Ascending aorta (tissue), 2 donors: Measurements from ENCODE around the gene COG5. TPM values are rescaled to one million over a fixed set of nuclear protein-coding genes. Genes with fewer than 3 reads are reported as not detected.
"Not testable (repeated sequence)": the region's sequence is repeated elsewhere in the genome, so short reads cannot be mapped to it uniquely, and the experiment has no call there.

Experiments used
- DNase-seq, 2 donors: peaks; one replicate each; pipeline ENCODE4 v3.0.0-alpha.2; 2019; ENCODE audit warnings: low spot score in 2 of 2
- H3K27ac ChIP-seq, 2 donors: fragments of 200-600 bp; sonication (generic); one replicate each; pipeline ENCODE4 v1.5.1; 2016 to 2017; ENCODE audit warnings: mild to moderate bottlenecking in 1 of 2
- H3K27me3 ChIP-seq: fragments of 200-600 bp; sonication (generic); one replicate; pipeline ENCODE4 v1.5.1; 2017
- H3K36me3 ChIP-seq, 2 donors: fragments of 200-600 bp; sonication (generic); one replicate each; pipeline ENCODE4 v1.5.1; 2016
- H3K4me1 ChIP-seq, 2 donors: fragments of 200-600 bp; sonication (generic); one replicate each; pipeline ENCODE4 v1.5.1; 2016 to 2017; ENCODE audit warnings: mild to moderate bottlenecking in 1 of 2
- H3K4me3 ChIP-seq, 2 donors: fragments of 200-600 bp; sonication (generic); one replicate each; pipeline ENCODE4 v1.5.1; 2016 to 2017; ENCODE audit warnings: mild to moderate bottlenecking in 1 of 2
- H3K9me3 ChIP-seq, 2 donors: fragments of 200-600 bp; sonication (generic); one replicate each; pipeline ENCODE4 v1.5.1; 2016
- intact Hi-C: fragments of 100-400 bp; cut with DNase I; formaldehyde crosslinking; loops from one replicate; pipeline ENCODE4 v1.15.1; 2023
- total RNA-seq: library from RNA; depleted of rRNA; stranded (reverse); fragments of >200 nt; gene quantifications from one replicate; pipeline ENCODE4 v1.1.0, GENCODE V29; 2016
- TF ChIP-seq, protein P1 (sequence below), 3 experiments: fragments of 200-600 bp in 2 of 3; fragments of 450-650 bp in 1 of 3; sonication (generic) in 2 of 3; IDR thresholded peaks; one replicate each; pipeline ENCODE4 v1.5.1; 2016 to 2019; ENCODE audit warnings: antibody characterized with exemption in 3 of 3, mild to moderate bottlenecking in 1 of 3, moderate library complexity in 1 of 3

The COG5 gene
- total RNA-seq, 1 donor from 2014 or later = 16.8 TPM

DNA sequence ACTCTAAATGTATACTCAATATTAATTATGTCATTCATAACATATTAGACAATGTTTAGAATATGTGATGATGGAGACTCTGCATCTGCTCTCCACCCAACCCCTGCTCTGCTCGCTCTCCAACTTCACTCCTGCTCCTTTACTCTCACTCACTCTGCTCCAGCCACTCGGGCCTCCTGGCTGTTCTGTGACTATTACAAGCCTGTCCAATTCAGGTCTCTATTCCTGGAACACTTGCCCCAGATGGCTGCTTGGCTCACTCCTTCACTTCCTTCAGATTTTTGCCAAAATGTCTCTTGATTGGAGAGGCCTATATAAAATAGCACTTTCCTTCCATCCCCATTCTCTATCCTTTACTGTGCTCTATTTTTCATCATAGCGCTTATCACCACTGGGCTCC lies 310.1 kb downstream of the COG5 start:
- no peak for DNase-seq
- H3K4me3 ChIP-seq = no peak overlapping the region
- H3K36me3 ChIP-seq = no peaks in the 10 kb centered on the region
- TF ChIP-seq, protein P1, sequence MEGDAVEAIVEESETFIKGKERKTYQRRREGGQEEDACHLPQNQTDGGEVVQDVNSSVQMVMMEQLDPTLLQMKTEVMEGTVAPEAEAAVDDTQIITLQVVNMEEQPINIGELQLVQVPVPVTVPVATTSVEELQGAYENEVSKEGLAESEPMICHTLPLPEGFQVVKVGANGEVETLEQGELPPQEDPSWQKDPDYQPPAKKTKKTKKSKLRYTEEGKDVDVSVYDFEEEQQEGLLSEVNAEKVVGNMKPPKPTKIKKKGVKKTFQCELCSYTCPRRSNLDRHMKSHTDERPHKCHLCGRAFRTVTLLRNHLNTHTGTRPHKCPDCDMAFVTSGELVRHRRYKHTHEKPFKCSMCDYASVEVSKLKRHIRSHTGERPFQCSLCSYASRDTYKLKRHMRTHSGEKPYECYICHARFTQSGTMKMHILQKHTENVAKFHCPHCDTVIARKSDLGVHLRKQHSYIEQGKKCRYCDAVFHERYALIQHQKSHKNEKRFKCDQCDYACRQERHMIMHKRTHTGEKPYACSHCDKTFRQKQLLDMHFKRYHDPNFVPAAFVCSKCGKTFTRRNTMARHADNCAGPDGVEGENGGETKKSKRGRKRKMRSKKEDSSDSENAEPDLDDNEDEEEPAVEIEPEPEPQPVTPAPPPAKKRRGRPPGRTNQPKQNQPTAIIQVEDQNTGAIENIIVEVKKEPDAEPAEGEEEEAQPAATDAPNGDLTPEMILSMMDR (IDR thresholded peaks at IDR 0.05) = no peak
- H3K4me1 ChIP-seq = peaks cover 0 to 2% of the 10 kb centered on the region in 2 donors
- intact Hi-C loops = no loop called here
- H3K9me3 ChIP-seq = no peaks in the 10 kb centered on the region
- H3K27ac ChIP-seq = peak overlapping the region; percentile 40 to 52
- no peaks in the 10 kb centered on the region for H3K27me3 ChIP-seq

DNA sequence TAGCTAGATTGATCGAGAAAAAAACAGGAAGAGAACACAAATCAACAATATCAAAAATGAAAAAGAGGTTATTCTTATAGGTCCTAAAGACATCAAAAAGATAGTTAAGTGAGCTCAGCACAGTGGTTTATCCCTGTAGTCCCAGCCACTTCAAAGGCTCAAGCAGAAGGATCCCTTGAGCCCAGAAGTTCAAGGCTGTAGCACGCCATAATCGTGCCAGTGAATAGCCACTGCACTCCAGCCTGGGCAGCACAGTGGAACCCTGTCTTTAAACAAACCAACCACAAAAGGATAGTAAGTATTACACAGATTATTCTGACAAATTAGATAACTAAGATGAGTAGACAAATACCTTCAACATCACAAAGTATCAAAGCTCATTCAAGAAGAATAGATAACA lies 311.8 kb downstream of the COG5 start:
- no peak for DNase-seq
- TF ChIP-seq, protein P1 (IDR thresholded peaks at IDR 0.05) = no peak
- Histone ChIP-seq H3K27ac (peak overlapping the region in 1 of 2 donors; percentile 9), H3K9me3 (no peaks in the 10 kb centered on the region), H3K4me1 (peaks cover 0 to 2% of the 10 kb centered on the region in 2 donors), H3K4me3 (no peak overlapping the region), H3K27me3 (no peaks in the 10 kb centered on the region), H3K36me3 (peaks cover 5 to 9% of the 10 kb centered on the region in 2 donors)
- intact Hi-C loops = no loop called here

DNA sequence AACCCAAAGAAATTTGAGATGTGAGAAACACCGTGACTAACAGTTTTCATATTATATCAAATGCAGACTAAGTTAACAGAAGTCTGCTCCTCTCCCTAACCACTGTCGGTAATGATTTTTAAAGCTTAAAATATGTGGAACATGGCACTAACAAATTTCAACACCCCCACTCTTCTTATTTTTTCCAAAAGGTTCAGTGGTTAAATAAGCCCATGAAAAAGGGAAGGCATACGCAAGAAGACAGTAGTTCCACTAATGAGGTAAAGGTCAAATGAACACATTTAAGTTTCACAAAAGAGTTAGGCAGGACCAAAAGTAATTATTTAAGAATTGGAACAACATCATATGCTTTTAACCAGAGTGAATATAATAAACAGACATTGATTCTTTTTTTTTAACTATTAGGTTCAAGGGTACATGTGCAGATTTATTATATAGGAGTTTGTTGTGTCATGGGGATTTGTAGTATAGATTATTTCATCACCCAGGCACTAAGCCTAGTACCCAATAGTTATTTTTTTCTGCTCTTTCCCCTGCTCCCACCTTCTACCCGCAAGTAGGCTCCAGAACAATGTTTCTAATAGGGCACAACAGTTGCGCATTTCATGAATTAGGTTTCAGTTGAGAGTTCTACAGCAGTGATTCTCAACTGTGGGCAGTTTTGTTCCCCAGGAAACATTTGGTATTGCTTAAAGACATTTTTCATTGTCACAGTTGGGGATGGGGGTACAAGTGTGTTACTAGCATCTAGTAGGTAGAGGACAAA lies 315.0 kb downstream of the COG5 start:
- H3K9me3 ChIP-seq = no peaks in the 10 kb centered on the region
- intact Hi-C loops = no loop called here
- H3K27ac ChIP-seq = no peak overlapping the region
- DNase-seq = no peak
- no peak overlapping the region for H3K4me3 ChIP-seq
- H3K27me3 ChIP-seq = no peaks in the 10 kb centered on the region
- peaks cover 0 to under 1% of the 10 kb centered on the region in 2 donors for H3K4me1 ChIP-seq
- TF ChIP-seq, protein P1 (IDR thresholded peaks at IDR 0.05) = no peak
- H3K36me3 ChIP-seq = peaks cover 9 to 35% of the 10 kb centered on the region in 2 donors

DNA sequence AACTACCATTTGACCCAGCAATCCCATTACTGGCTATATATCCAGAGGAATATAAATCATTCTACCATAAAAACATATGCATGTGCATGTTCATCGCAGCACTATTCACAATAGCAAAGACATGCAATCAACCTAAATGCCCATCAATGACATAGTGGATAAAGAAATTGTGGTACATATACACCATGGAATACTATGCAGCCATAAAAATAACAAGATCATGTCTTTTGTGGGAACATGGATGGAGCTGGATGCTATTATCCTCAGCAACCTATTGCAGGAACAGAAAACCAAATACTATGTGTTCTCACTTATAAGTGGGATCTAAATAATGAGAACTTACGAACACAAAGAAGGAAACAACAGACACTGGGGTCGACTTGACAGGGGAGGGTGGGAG lies 316.9 kb downstream of the COG5 start:
- DNase-seq, H3K4me1 ChIP-seq, H3K9me3 ChIP-seq, intact Hi-C loops, H3K27ac ChIP-seq, H3K4me3 ChIP-seq, H3K27me3 ChIP-seq: not testable (repeated sequence)
- H3K36me3 ChIP-seq = peaks cover 9 to 37% of the 10 kb centered on the region in 2 donors

DNA sequence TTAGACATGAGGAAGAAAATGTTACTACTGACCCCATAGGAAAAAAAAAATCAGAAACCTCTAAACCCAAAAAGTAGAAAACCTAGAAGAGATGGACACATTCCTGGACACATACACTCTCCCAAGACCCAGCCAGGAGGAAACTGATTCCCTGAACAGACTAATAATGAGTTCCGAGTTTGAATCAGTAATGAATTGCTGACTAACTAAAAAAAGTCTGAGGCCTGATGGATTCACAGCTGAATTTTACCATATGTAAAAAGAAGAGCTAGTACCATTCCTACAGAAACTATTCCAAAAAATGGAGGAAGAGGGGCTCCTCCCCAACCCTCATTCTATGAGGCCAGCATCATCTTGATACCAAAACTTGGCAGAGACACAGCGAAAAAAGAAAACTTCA lies 319.1 kb downstream of the COG5 start:
- Histone ChIP-seq H3K36me3 (peaks cover 9 to 37% of the 10 kb centered on the region in 2 donors), H3K27ac (no peak overlapping the region), H3K27me3 (no peaks in the 10 kb centered on the region), H3K4me3 (no peak overlapping the region), H3K9me3 (no peaks in the 10 kb centered on the region), H3K4me1 (no peaks in the 10 kb centered on the region)
- intact Hi-C loops = no loop called here
- TF ChIP-seq, protein P1 (IDR thresholded peaks at IDR 0.05) = no peak
- DNase-seq = no peak

DNA sequence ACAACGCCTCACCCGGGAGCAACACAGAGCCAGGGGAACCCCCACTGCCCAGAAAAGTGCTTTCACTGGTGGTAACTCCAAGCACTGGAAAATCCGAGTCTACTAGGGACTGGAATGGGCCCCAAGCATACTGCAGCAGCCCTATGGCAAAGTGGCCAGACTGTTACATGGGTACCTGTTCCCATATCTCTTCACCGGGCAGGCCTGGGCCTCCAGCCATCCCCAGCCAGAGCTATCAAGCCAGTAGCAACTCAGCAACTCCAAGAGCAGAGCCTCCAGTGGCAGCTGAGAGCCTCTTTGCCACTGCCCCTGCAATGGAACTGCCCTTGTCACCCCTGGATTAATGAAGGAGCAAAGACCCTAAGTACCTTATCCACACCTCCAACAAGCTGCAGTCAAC lies 321.5 kb downstream of the COG5 start:
- H3K4me1 ChIP-seq = no peaks in the 10 kb centered on the region
- no peak for DNase-seq
- H3K27ac ChIP-seq = no peak overlapping the region
- intact Hi-C loops = no loop called here
- TF ChIP-seq, protein P1 (IDR thresholded peaks at IDR 0.05) = no peak
- no peaks in the 10 kb centered on the region for H3K27me3 ChIP-seq
- H3K36me3 ChIP-seq = peaks cover 10 to 30% of the 10 kb centered on the region in 2 donors
- H3K4me3 ChIP-seq = no peak overlapping the region
- H3K9me3 ChIP-seq = no peaks in the 10 kb centered on the region
